ENCODE results near the gene MMP10.

MMP10 gene

GRCh38 chr11:102746746-102747578 is 33.5 kb downstream of the MMP10 start (continued):
- TF ChIP-seq YY1 (tag by site-specific recombination; IDR thresholded peaks at IDR 0.05) (peak; percentile 52; the same call in 1 of the 2 replicates), ZIC2 (tag by site-specific recombination; IDR thresholded peaks at IDR 0.05) (peak; percentile 28), ZBTB48 (tag by site-specific recombination; IDR thresholded peaks at IDR 0.05) (peak; percentile 94), ZNF366 (tag by site-specific recombination; conservative IDR thresholded peaks at IDR 0.05) (peak; percentile 42), ZNF280D (tag by site-specific recombination; IDR thresholded peaks at IDR 0.05) (0 out of 2 replicates have a peak, but pooled peaks have one; percentile 24), ZFP69B (tag by site-specific recombination; IDR thresholded peaks at IDR 0.05) (peak; percentile 93), ZNF580 (tag by site-specific recombination; IDR thresholded peaks at IDR 0.05) (0 out of 2 replicates have a peak, but pooled peaks have one; percentile 14), EGR2 (tag by site-specific recombination; IDR thresholded peaks at IDR 0.05; ENCODE audit: low read depth) (0 out of 2 replicates have a peak, but pooled peaks have one; percentile 23), ZNF501 (tag by site-specific recombination; IDR thresholded peaks at IDR 0.05) (peak; percentile 26; the same call in 1 of the 2 replicates), ZNF518A (tag by site-specific recombination; conservative IDR thresholded peaks at IDR 0.05; ENCODE audit: low read depth) (peak; percentile 42; the same call in 1 of the 2 replicates), PRDM10 (tag by site-specific recombination; IDR thresholded peaks at IDR 0.05) (peak; percentile 80), ZBTB20 (tag by site-specific recombination; IDR thresholded peaks at IDR 0.05) (peak; percentile 66; the same call in 1 of the 2 replicates), ZNF2 (tag by site-specific recombination; IDR thresholded peaks at IDR 0.05) (0 out of 2 replicates have a peak, but pooled peaks have one; percentile 22), ZNF692 (tag by site-specific recombination; IDR thresholded peaks at IDR 0.05) (peak; percentile 96)
- TF ChIP-seq, protein P1, sequence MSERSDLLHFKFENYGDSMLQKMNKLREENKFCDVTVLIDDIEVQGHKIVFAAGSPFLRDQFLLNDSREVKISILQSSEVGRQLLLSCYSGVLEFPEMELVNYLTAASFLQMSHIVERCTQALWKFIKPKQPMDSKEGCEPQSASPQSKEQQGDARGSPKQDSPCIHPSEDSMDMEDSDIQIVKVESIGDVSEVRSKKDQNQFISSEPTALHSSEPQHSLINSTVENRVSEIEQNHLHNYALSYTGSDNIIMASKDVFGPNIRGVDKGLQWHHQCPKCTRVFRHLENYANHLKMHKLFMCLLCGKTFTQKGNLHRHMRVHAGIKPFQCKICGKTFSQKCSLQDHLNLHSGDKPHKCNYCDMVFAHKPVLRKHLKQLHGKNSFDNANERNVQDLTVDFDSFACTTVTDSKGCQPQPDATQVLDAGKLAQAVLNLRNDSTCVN (tag by site-specific recombination; optimal IDR thresholded peaks at IDR 0.05), result peak; percentile 77
